Loucy (cell line): Measurements from ENCODE around the gene ADAMTSL4.

Source experiments
- H2AFZ ChIP-seq: fragments of 200-600 bp; sonication (generic); 2 replicates; pipeline ENCODE4 v1.6.0; 2016; ENCODE audit warnings: antibody characterized with exemption, mild to moderate bottlenecking, low read length, moderate library complexity
- H3F3A ChIP-seq: fragments of 200-600 bp; 2 replicates; pipeline ENCODE4 v1.6.0; 2016; ENCODE audit warnings: antibody characterized with exemption, low read depth, mild to moderate bottlenecking
- H3K27me3 ChIP-seq: fragments of 200-600 bp; sonication (generic); 2 replicates; pipeline ENCODE4 v1.6.1; 2014; ENCODE audit warnings: low read length, mild to moderate bottlenecking; ENCODE audit not compliant: insufficient read depth, poor library complexity, severe bottlenecking
- H3K36me3 ChIP-seq: fragments of 200-600 bp; sonication (generic); 2 replicates; pipeline ENCODE4 v1.6.1; 2016; ENCODE audit warnings: low read length; ENCODE audit not compliant: insufficient read depth
- H3K4me1 ChIP-seq: fragments of 200-600 bp; sonication (generic); 2 replicates; pipeline ENCODE4 v1.5.1; 2014; ENCODE audit warnings: low read length, mild to moderate bottlenecking; ENCODE audit not compliant: insufficient read depth, poor library complexity, severe bottlenecking
- H3K4me2 ChIP-seq: fragments of 200-600 bp; sonication (generic); 2 replicates; pipeline ENCODE4 v1.6.0; 2014; ENCODE audit warnings: antibody characterized with exemption, low read length, low read depth, mild to moderate bottlenecking; ENCODE audit not compliant: poor library complexity, severe bottlenecking
- H3K4me3 ChIP-seq: fragments of 200-600 bp; sonication (generic); 2 replicates; pipeline ENCODE4 v1.5.1; 2014; ENCODE audit warnings: low read length, mild to moderate bottlenecking, mixed read lengths; ENCODE audit not compliant: poor library complexity, severe bottlenecking
- H3K79me2 ChIP-seq: fragments of 200-600 bp; sonication (generic); 2 replicates; pipeline ENCODE4 v1.6.1; 2014; ENCODE audit warnings: low read length; ENCODE audit not compliant: insufficient read depth
- H3K9ac ChIP-seq: fragments of 200-600 bp; sonication (generic); 2 replicates; pipeline ENCODE4 v1.6.0; 2014; ENCODE audit warnings: mild to moderate bottlenecking, low read depth, low read length, moderate library complexity; ENCODE audit not compliant: poor library complexity, severe bottlenecking
- H3K9me2 ChIP-seq: fragments of 200-600 bp; sonication (generic); replicated peaks from 2 replicates; pipeline ENCODE4 v1.6.1; 2016; ENCODE audit warnings: low read depth, low read length, mixed read lengths
- H3K9me3 ChIP-seq: fragments of 200-600 bp; sonication (generic); 2 replicates; pipeline ENCODE4 v1.6.1; 2014; ENCODE audit warnings: mild to moderate bottlenecking, antibody characterized with exemption, low read length, low read depth; ENCODE audit not compliant: insufficient read depth
- H4K20me1 ChIP-seq: fragments of 200-600 bp; sonication (generic); 2 replicates; pipeline ENCODE4 v1.6.0; 2014; ENCODE audit warnings: antibody characterized with exemption, low read length, mild to moderate bottlenecking; ENCODE audit not compliant: insufficient read depth, poor library complexity, severe bottlenecking
- CTCF ChIP-seq: fragments of 200-600 bp; sonication (generic); conservative IDR thresholded peaks from 2 replicates; pipeline ENCODE4 v1.5.1; 2014; ENCODE audit warnings: mild to moderate bottlenecking, antibody characterized with exemption, low read length
- EZH2phosphoT487 ChIP-seq: fragments of 200-600 bp; IDR thresholded peaks from 2 replicates; pipeline ENCODE4 v1.6.1; 2018; ENCODE audit warnings: antibody characterized with exemption, mild to moderate bottlenecking, moderate library complexity, borderline replicate concordance

ADAMTSL4 gene

GRCh38 chr1:150551784-150552127 is 2.5 kb downstream of the ADAMTSL4 start:
- H3K4me1 ChIP-seq, result no peaks in the 10 kb centered on the region
- no peak overlapping the region for H3K4me2 ChIP-seq
- no peaks in the 10 kb centered on the region for H3K79me2 ChIP-seq
- H3K4me3 ChIP-seq, result no peak overlapping the region
- no peaks in the 10 kb centered on the region for H3K27me3 ChIP-seq
- H4K20me1 ChIP-seq, result no peaks in the 10 kb centered on the region
- H3F3A ChIP-seq, result no peaks in the 10 kb centered on the region
- H3K9me2 ChIP-seq, result no peaks in the 10 kb centered on the region
- TF ChIP-seq CTCF (no peak), EZH2phosphoT487 (no peak)
- no peak overlapping the region for H2AFZ ChIP-seq
- H3K36me3 ChIP-seq, result no peaks in the 10 kb centered on the region
- no peak overlapping the region for H3K9ac ChIP-seq
- no peaks in the 10 kb centered on the region for H3K9me3 ChIP-seq

- no peaks in the 10 kb centered on the region for H3K9me3 ChIP-seq
- H3K27me3 ChIP-seq, result no peaks in the 10 kb centered on the region
- H3K79me2 ChIP-seq, result no peaks in the 10 kb centered on the region
- no peaks in the 10 kb centered on the region for H3F3A ChIP-seq
- no peaks in the 10 kb centered on the region for H4K20me1 ChIP-seq
- no peaks in the 10 kb centered on the region for H3K4me1 ChIP-seq
- no peak overlapping the region for H2AFZ ChIP-seq
- no peak for TF ChIP-seq CTCF
- TF ChIP-seq EZH2phosphoT487, result no peak
- H3K9ac ChIP-seq, result no peak overlapping the region
- no peak overlapping the region for H3K4me2 ChIP-seq
- H3K9me2 ChIP-seq, result no peaks in the 10 kb centered on the region
- H3K36me3 ChIP-seq, result no peaks in the 10 kb centered on the region
- no peak overlapping the region for H3K4me3 ChIP-seq
Measured at GRCh38 chr1:150552128-150552910, 3.1 kb downstream of the ADAMTSL4 start.

DNA sequence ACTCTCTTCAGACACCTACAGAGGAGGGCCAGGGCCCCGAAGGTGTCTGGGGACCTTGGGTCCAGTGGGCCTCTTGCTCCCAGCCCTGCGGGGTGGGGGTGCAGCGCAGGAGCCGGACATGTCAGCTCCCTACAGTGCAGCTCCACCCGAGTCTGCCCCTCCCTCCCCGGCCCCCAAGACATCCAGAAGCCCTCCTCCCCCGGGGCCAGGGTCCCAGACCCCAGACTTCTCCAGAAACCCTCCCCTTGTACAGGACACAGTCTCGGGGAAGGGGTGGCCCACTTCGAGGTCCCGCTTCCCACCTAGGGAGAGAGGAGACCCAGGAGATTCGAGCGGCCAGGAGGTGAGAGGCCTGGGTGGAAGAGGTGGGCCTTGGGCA is 3.7 kb downstream of the ADAMTSL4 start:
- no peaks in the 10 kb centered on the region for H3K79me2 ChIP-seq
- no peak overlapping the region for H3K4me3 ChIP-seq
- no peaks in the 10 kb centered on the region for H3K27me3 ChIP-seq
- no peaks in the 10 kb centered on the region for H3K9me2 ChIP-seq
- no peak overlapping the region for H3K4me2 ChIP-seq
- no peaks in the 10 kb centered on the region for H3K4me1 ChIP-seq
- no peaks in the 10 kb centered on the region for H3K36me3 ChIP-seq
- no peak overlapping the region for H2AFZ ChIP-seq
- no peaks in the 10 kb centered on the region for H3F3A ChIP-seq
- H3K9ac ChIP-seq, result no peak overlapping the region
- H4K20me1 ChIP-seq, result no peaks in the 10 kb centered on the region
- no peak for TF ChIP-seq EZH2phosphoT487
- TF ChIP-seq CTCF, result no peak
- no peaks in the 10 kb centered on the region for H3K9me3 ChIP-seq
